ENCODE data around the gene YIPF7. TPM values are rescaled to one million over a fixed set of nuclear protein-coding genes. Genes with fewer than 3 reads are reported as not detected.

The YIPF7 gene
- total RNA-seq, 1 experiment from 2014 or later = not detected

DNA sequence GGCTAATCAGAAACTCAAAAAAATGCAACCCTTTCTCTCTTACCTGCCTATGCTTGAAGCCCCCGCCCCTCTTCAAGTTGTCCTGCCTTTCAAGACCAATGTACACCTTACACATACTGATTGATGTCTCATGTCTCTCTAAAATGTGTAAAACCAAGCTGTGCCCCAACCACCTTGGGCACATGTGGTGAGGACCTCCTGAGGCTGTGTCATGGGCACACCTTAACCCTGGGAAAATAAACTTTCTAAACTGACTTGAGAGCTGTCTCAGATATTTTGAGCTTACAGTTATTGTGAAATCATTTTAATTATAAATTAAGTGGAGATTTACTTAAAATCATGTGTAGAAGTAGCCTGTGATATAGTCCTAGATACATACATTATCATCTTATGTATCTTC is 49.0 kb upstream of the YIPF7 start:
- CTCF ChIA-PET = no interaction called here
- intact Hi-C loops (cut with micrococcal nuclease; ENCODE audit: unreplicated experiment) (no loop called here), in situ Hi-C loops (cut with HindIII; ENCODE audit: low pct_unique_long_range_greater_than_20kb, low sequenced_read_pairs) (no loop called here)
- Histone ChIP-seq H3K36me3 (ENCODE audit: control insufficient read depth, insufficient read depth, low read length) (peaks cover 9% of the 10 kb centered on the region), H3K4me3 (ENCODE audit: low read depth in 2 of 2, low read length in 2 of 2) (no peak overlapping the region), H3K4me1 (ENCODE audit: control insufficient read depth, insufficient read depth, low read length) (no peaks in the 10 kb centered on the region), H3K9me3 (ENCODE audit: control insufficient read depth, insufficient read depth, low read depth, low read length) (no peaks in the 10 kb centered on the region), H3K27ac (ENCODE audit: low read length) (no peak overlapping the region), H3K27me3 (ENCODE audit: control insufficient read depth, insufficient read depth, low read length) (no peaks in the 10 kb centered on the region)
- TSS peak; percentile 34 for BruUV-seq (replicated peaks)
- DNase-seq (ENCODE audit: low read depth, low spot score) (no peak), ATAC-seq (no peak)
- POLR2A ChIA-PET = no interaction called here
- TF ChIP-seq SIN3A (IDR thresholded peaks at IDR 0.05; ENCODE audit: borderline replicate concordance, insufficient read depth, low read depth, low read length) = no peak
- TF ChIP-seq, protein P1, sequence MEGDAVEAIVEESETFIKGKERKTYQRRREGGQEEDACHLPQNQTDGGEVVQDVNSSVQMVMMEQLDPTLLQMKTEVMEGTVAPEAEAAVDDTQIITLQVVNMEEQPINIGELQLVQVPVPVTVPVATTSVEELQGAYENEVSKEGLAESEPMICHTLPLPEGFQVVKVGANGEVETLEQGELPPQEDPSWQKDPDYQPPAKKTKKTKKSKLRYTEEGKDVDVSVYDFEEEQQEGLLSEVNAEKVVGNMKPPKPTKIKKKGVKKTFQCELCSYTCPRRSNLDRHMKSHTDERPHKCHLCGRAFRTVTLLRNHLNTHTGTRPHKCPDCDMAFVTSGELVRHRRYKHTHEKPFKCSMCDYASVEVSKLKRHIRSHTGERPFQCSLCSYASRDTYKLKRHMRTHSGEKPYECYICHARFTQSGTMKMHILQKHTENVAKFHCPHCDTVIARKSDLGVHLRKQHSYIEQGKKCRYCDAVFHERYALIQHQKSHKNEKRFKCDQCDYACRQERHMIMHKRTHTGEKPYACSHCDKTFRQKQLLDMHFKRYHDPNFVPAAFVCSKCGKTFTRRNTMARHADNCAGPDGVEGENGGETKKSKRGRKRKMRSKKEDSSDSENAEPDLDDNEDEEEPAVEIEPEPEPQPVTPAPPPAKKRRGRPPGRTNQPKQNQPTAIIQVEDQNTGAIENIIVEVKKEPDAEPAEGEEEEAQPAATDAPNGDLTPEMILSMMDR (IDR thresholded peaks at IDR 0.05) = no peak

GRCh38 chr4:44684648-44685047 is 33.2 kb upstream of the YIPF7 start:
- Histone ChIP-seq H3K4me1 (ENCODE audit: control insufficient read depth, insufficient read depth, low read length) (no peaks in the 10 kb centered on the region; the same call in 1 of the 2 replicates), H3K27ac (ENCODE audit: low read length) (no peak overlapping the region), H3K4me3 (ENCODE audit: low read depth in 2 of 2, low read length in 2 of 2) (no peak overlapping the region), H3K9me3 (ENCODE audit: control insufficient read depth, insufficient read depth, low read depth, low read length) (no peaks in the 10 kb centered on the region), H3K27me3 (ENCODE audit: control insufficient read depth, insufficient read depth, low read length) (no peaks in the 10 kb centered on the region), H3K36me3 (ENCODE audit: control insufficient read depth, insufficient read depth, low read length) (peaks cover 31% of the 10 kb centered on the region)
- intact Hi-C loops (cut with micrococcal nuclease; ENCODE audit: unreplicated experiment) = no loop called here
- CTCF ChIA-PET = no interaction called here
- DNase-seq (ENCODE audit: low read depth, low spot score) = no peak
- in situ Hi-C loops (cut with HindIII; ENCODE audit: low pct_unique_long_range_greater_than_20kb, low sequenced_read_pairs) = no loop called here
- no TSS peak for BruUV-seq (replicated peaks)
- ATAC-seq = no peak
- TF ChIP-seq SIN3A (IDR thresholded peaks at IDR 0.05; ENCODE audit: borderline replicate concordance, insufficient read depth, low read depth, low read length) (no peak), TCF7L2 (IDR thresholded peaks at IDR 0.05; ENCODE audit: low read depth, low read length) (no peak), POLR2AphosphoS5 (IDR thresholded peaks at IDR 0.05; ENCODE audit: low read depth, low read length) (no peak)
- TF ChIP-seq, protein P2, sequence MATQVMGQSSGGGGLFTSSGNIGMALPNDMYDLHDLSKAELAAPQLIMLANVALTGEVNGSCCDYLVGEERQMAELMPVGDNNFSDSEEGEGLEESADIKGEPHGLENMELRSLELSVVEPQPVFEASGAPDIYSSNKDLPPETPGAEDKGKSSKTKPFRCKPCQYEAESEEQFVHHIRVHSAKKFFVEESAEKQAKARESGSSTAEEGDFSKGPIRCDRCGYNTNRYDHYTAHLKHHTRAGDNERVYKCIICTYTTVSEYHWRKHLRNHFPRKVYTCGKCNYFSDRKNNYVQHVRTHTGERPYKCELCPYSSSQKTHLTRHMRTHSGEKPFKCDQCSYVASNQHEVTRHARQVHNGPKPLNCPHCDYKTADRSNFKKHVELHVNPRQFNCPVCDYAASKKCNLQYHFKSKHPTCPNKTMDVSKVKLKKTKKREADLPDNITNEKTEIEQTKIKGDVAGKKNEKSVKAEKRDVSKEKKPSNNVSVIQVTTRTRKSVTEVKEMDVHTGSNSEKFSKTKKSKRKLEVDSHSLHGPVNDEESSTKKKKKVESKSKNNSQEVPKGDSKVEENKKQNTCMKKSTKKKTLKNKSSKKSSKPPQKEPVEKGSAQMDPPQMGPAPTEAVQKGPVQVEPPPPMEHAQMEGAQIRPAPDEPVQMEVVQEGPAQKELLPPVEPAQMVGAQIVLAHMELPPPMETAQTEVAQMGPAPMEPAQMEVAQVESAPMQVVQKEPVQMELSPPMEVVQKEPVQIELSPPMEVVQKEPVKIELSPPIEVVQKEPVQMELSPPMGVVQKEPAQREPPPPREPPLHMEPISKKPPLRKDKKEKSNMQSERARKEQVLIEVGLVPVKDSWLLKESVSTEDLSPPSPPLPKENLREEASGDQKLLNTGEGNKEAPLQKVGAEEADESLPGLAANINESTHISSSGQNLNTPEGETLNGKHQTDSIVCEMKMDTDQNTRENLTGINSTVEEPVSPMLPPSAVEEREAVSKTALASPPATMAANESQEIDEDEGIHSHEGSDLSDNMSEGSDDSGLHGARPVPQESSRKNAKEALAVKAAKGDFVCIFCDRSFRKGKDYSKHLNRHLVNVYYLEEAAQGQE (IDR thresholded peaks at IDR 0.05; ENCODE audit: insufficient read depth in 1 of 2, low read depth in 2 of 2, low read length in 1 of 2) = no peak
- TF ChIP-seq, protein P1 (IDR thresholded peaks at IDR 0.05) = no peak
- POLR2A ChIA-PET = no interaction called here
